BJ (cell line): ENCODE data around the gene HIPK3. TPM values are rescaled to one million over a fixed set of nuclear protein-coding genes. Genes with fewer than 3 reads are reported as not detected.

Source experiments
- CTCF ChIA-PET: fragments of 350-600 bp; formaldehyde crosslinking; extraction: SDS; loops from one replicate; lab custom pipeline; 2021; ENCODE audit warnings: antibody characterized with exemption, inconsistent platforms; lab: Yijun Ruan, JAX
- POLR2A ChIA-PET: fragments of 300-600 bp; sonication (Branson Sonifier 250); formaldehyde crosslinking; extraction: SDS; loops from one replicate; lab custom pipeline; 2021; ENCODE audit warnings: antibody characterized with exemption; lab: Charles Lee
- DNase-seq: peaks from one replicate; pipeline ENCODE4 v3.0.0-alpha.2; 2011; ENCODE audit warnings: low read depth
- H3K27me3 ChIP-seq: 2 replicates; pipeline ENCODE4 v1.6.0; 2011; ENCODE audit warnings: low read length; ENCODE audit not compliant: control insufficient read depth, insufficient read depth
- H3K36me3 ChIP-seq: 2 replicates; pipeline ENCODE4 v1.5.1; 2011; ENCODE audit warnings: low read length; ENCODE audit not compliant: control insufficient read depth, insufficient read depth
- H3K4me3 ChIP-seq: 2 replicates; pipeline ENCODE4 v1.5.1; 2011; ENCODE audit warnings: low read depth, mild to moderate bottlenecking, control low read depth, low read length
- CTCF ChIP-seq: IDR thresholded peaks from 2 replicates; pipeline ENCODE4 v1.5.1; 2011; ENCODE audit warnings: low read depth, mild to moderate bottlenecking, control low read depth, inconsistent platforms, low read length, moderate library complexity; ENCODE audit not compliant: insufficient read depth
- polyA plus RNA-seq: library from polyadenylated mRNA; depleted of rRNA; stranded (reverse); fragments of >200 nt; gene quantifications from 2 replicates; pipeline ENCODE4 v1.2.3, GENCODE V29; 2011

HIPK3 gene
- polyA plus RNA-seq, 1 experiment: 18.9 TPM

- CTCF ChIA-PET: interaction anchor here (0.6 to 1.9 kb wide), 2 partner anchors 10 to 126 kb away, joined by 3 to 4 read pairs; no protein-coding TSS in a partner anchor
- POLR2A ChIA-PET: interaction anchor here (0.5 kb wide), 1 partner anchor 10 kb away, joined by 5 read pairs; no protein-coding TSS in a partner anchor
Observed at GRCh38 chr11:33320814-33321330, 63.7 kb downstream of the HIPK3 start.

GRCh38 chr11:33321422-33321821 lies 64.2 kb downstream of the HIPK3 start:
- DNase-seq: no peak
- CTCF ChIA-PET: interaction anchor here (0.6 to 1.9 kb wide), 2 partner anchors 9 to 126 kb away, joined by 3 to 4 read pairs; no protein-coding TSS in a partner anchor
- Histone ChIP-seq H3K36me3 (no peaks in the 10 kb centered on the region), H3K27me3 (no peaks in the 10 kb centered on the region), H3K4me3 (no peak overlapping the region)
- TF ChIP-seq CTCF: no peak
- POLR2A ChIA-PET: no interaction called here

More at GRCh38 chr11:33320814-33321330, 63.7 kb downstream of the HIPK3 start:
- no peaks in the 10 kb centered on the region for H3K27me3 ChIP-seq
- TF ChIP-seq CTCF: no peak
- H3K36me3 ChIP-seq: no peaks in the 10 kb centered on the region
- no peak overlapping the region for H3K4me3 ChIP-seq
- DNase-seq: no peak

- no peak for DNase-seq
- POLR2A ChIA-PET: no interaction called here
- no peak for TF ChIP-seq CTCF
- H3K27me3 ChIP-seq: no peaks in the 10 kb centered on the region
- H3K4me3 ChIP-seq: no peak overlapping the region
- no peaks in the 10 kb centered on the region for H3K36me3 ChIP-seq
- CTCF ChIA-PET: interaction anchor here (1.0 to 2.1 kb wide), 2 partner anchors 18 to 158 kb away, joined by 3 to 5 read pairs; no protein-coding TSS in a partner anchor
Observed at GRCh38 chr11:33323421-33323820, 66.2 kb downstream of the HIPK3 start.

DNA sequence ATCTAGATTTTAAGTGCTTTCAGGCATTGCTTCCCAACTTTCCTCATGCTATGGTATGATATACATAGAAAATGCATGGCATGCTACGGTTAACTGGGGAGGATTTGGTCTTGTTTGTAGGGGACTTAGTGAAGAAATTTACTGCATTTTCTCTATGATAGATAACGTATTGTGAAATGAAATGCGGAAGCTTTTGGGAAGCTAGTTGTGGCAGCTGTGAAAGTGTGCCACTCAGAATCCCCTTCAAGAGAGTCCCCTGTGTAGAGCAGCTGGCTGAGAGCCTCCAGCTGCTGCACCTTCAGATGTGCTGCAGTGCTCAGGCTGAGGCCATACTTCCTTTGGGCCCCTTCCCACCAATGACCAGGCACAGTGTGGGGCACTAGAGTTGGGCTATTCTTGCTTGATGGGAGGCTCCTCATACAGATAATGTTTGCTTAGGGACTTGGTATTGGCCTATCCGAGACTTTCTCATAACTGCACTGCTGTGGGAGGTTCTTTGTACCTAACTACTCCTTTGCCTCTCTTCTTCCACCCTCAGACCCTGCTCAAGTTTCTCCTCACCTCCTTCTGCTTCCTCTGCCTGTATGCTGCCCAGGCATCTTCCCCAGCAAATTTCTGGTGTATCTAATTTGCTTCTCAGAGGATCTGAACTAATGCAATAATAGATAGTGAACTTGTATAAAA lies 67.3 kb downstream of the HIPK3 start:
- H3K4me3 ChIP-seq: no peak overlapping the region
- ChIA-PET POLR2A (no interaction called here), CTCF (interaction anchor here (2.1 kb wide), 1 partner anchor 159 kb away, joined by 5 read pairs; no protein-coding TSS in a partner anchor)
- no peaks in the 10 kb centered on the region for H3K36me3 ChIP-seq
- DNase-seq: no peak
- TF ChIP-seq CTCF: no peak
- no peaks in the 10 kb centered on the region for H3K27me3 ChIP-seq

- H3K4me3 ChIP-seq: no peak overlapping the region
- no peak for DNase-seq
- no peaks in the 10 kb centered on the region for H3K36me3 ChIP-seq
- CTCF ChIA-PET: no interaction called here
- H3K27me3 ChIP-seq: no peaks in the 10 kb centered on the region
- no peak for TF ChIP-seq CTCF
- POLR2A ChIA-PET: no interaction called here
Observed at GRCh38 chr11:33325451-33325850, 68.3 kb downstream of the HIPK3 start.
